ENCODE results near the gene EID3. TPM values are rescaled to one million over a fixed set of nuclear protein-coding genes. Genes with fewer than 3 reads are reported as not detected.
A peak's percentile ranks its signal among the peaks of the same experiment; 100 is the strongest.

Gene EID3
- polyA plus RNA-seq, 3 donors = 0.64 to 1.0 (median 0.65) TPM

GRCh38 chr12:104296718-104297117, 6.8 kb upstream of the EID3 start:
- H3K9ac ChIP-seq (ENCODE audit: insufficient read depth, low read length, poor library complexity, severe bottlenecking) = no peak overlapping the region
- H3K4me1 Mint-ChIP-seq = peaks cover 27% of the 10 kb centered on the region
- no peak for DNase-seq
- no CpG with 5 or more reads among the region's 4 CpGs for WGBS (ENCODE audit: insufficient coverage)
- H3K4me3 ChIP-seq (replicated peaks in 1 of 3; ENCODE audit: low read depth in 2 of 3, low read length in 3 of 3) = no peak overlapping the region
- peak overlapping the region in 1 of 2 donors; percentile 26 for H3K27ac ChIP-seq (ENCODE audit: low read depth in 1 of 2, low read length in 2 of 2)
- H3K9me3 ChIP-seq (replicated peaks in 1 of 2; ENCODE audit: control insufficient read depth in 1 of 2, insufficient read depth in 1 of 2, low read length in 2 of 2) = no peaks in the 10 kb centered on the region
- peaks cover 91% of the 10 kb centered on the region for H3K79me2 ChIP-seq (ENCODE audit: insufficient read depth, low read length)
- H3K27ac Mint-ChIP-seq = peak overlapping the region in 1 of 7 donors; percentile 17
- peaks cover 5 to 12% of the 10 kb centered on the region in 2 donors for H3K4me1 ChIP-seq (ENCODE audit: control insufficient read depth in 1 of 2, insufficient read depth in 2 of 2, low read length in 2 of 2)
- peaks cover 20 to 67% of the 10 kb centered on the region in 2 donors for H3K36me3 ChIP-seq (replicated peaks in 1 of 2; ENCODE audit: control insufficient read depth in 1 of 2, insufficient read depth in 2 of 2, low read length in 2 of 2)
- no peak overlapping the region for H3K4me2 ChIP-seq (replicated peaks; ENCODE audit: extremely low read depth, low read length, poor library complexity, severe bottlenecking)
- peaks cover 31 to 69% of the 10 kb centered on the region in 2 donors for H3K36me3 Mint-ChIP-seq
- no peak for TF ChIP-seq CTCF (IDR thresholded peaks at IDR 0.05)
- H3K27me3 Mint-ChIP-seq (ENCODE audit: low read depth in 3 of 3) = no peaks in the 10 kb centered on the region
- intact Hi-C loops (cut with micrococcal nuclease) = loop anchor here in 1 of 2 donors (5.0 kb wide), 1 partner anchor 79 kb away; the partner anchor contains the start of gene TXNRD1
- H3K4me3 Mint-ChIP-seq = no peak overlapping the region
- H2AFZ ChIP-seq (ENCODE audit: insufficient read depth, low read depth, low read length, poor library complexity, severe bottlenecking) = no peak overlapping the region
- peaks cover 0 to 2% (median 0%) of the 10 kb centered on the region in 7 donors for H3K9me3 Mint-ChIP-seq
- H4K20me1 ChIP-seq (ENCODE audit: insufficient read depth, low read length) = peaks cover 95% of the 10 kb centered on the region
- no peaks in the 10 kb centered on the region for H3K27me3 ChIP-seq (ENCODE audit: control insufficient read depth in 2 of 2, insufficient read depth in 2 of 2, low read length in 2 of 2)

DNA sequence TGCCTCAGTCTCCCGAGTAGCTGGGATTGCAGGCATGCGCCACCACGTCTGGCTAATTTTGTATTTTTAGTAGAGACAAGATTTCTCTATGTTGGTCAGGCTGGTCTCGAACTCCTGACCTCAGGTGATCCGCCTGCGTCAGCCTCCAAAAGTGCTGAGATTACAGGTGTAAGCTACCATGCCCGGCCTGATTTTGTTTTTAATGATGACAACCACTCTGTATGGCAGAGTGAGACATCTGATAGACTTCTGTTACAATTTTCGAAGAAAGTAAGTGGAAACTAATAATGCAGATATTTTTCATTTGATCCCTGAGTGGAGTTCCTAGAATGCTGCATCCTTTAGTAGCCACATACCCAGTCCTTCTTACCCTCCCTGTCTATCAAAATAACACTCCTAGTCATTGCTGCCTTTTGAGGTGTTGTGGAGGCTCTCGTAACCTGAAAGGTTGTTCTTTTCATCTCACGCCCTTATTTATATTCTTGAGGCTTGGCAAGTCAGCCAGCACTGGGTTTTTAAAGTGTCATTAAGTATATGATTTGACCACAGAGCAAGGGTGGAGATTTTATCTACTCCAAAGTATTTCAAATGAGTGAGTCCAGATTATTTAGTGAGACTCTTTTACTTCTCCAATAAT, 5.9 kb upstream of the EID3 start:
- peaks cover 27% of the 10 kb centered on the region for H3K4me1 Mint-ChIP-seq
- peaks cover 5 to 12% of the 10 kb centered on the region in 2 donors for H3K4me1 ChIP-seq (ENCODE audit: control insufficient read depth in 1 of 2, insufficient read depth in 2 of 2, low read length in 2 of 2)
- H3K27ac Mint-ChIP-seq = peak overlapping the region in 2 of 7 donors; percentile 4 to 31
- peaks cover 95% of the 10 kb centered on the region for H4K20me1 ChIP-seq (ENCODE audit: insufficient read depth, low read length)
- no peaks in the 10 kb centered on the region for H3K27me3 ChIP-seq (ENCODE audit: control insufficient read depth in 2 of 2, insufficient read depth in 2 of 2, low read length in 2 of 2)
- H3K27me3 Mint-ChIP-seq (ENCODE audit: low read depth in 3 of 3) = no peaks in the 10 kb centered on the region
- no peak for TF ChIP-seq CTCF (IDR thresholded peaks at IDR 0.05)
- no peak overlapping the region for H3K4me3 Mint-ChIP-seq
- H3K4me3 ChIP-seq (replicated peaks in 1 of 3; ENCODE audit: low read depth in 2 of 3, low read length in 3 of 3) = no peak overlapping the region
- DNase-seq = no peak
- H3K27ac ChIP-seq (ENCODE audit: low read depth in 1 of 2, low read length in 2 of 2) = no peak overlapping the region
- peaks cover 91% of the 10 kb centered on the region for H3K79me2 ChIP-seq (ENCODE audit: insufficient read depth, low read length)
- peaks cover 0 to 2% (median 0%) of the 10 kb centered on the region in 7 donors for H3K9me3 Mint-ChIP-seq
- H2AFZ ChIP-seq (ENCODE audit: insufficient read depth, low read depth, low read length, poor library complexity, severe bottlenecking) = no peak overlapping the region
- WGBS (ENCODE audit: insufficient coverage) = 93% methylated on average over 6 of the region's 10 CpGs
- H3K36me3 ChIP-seq (replicated peaks in 1 of 2; ENCODE audit: control insufficient read depth in 1 of 2, insufficient read depth in 2 of 2, low read length in 2 of 2) = peaks cover 16 to 58% of the 10 kb centered on the region in 2 donors
- no peak overlapping the region for H3K9ac ChIP-seq (ENCODE audit: insufficient read depth, low read length, poor library complexity, severe bottlenecking)
- intact Hi-C loops (cut with micrococcal nuclease) = loop anchor here in 1 of 2 donors (5.0 kb wide), 1 partner anchor 80 kb away; the partner anchor contains the start of gene TXNRD1
- H3K4me2 ChIP-seq (replicated peaks; ENCODE audit: extremely low read depth, low read length, poor library complexity, severe bottlenecking) = no peak overlapping the region
- peaks cover 23 to 61% of the 10 kb centered on the region in 2 donors for H3K36me3 Mint-ChIP-seq
- no peaks in the 10 kb centered on the region for H3K9me3 ChIP-seq (replicated peaks in 1 of 2; ENCODE audit: control insufficient read depth in 1 of 2, insufficient read depth in 1 of 2, low read length in 2 of 2)
